ENCODE measurements around the gene STON2. TPM values are rescaled to one million over a fixed set of nuclear protein-coding genes. Genes with fewer than 3 reads are reported as not detected.
A peak's percentile ranks its signal among the peaks of the same experiment; 100 is the strongest.

The STON2 gene
- polyA plus RNA-seq, 2 of the 4 experiments (the other 2 are of a cell fraction): 0.53 to 1.3 TPM

DNA sequence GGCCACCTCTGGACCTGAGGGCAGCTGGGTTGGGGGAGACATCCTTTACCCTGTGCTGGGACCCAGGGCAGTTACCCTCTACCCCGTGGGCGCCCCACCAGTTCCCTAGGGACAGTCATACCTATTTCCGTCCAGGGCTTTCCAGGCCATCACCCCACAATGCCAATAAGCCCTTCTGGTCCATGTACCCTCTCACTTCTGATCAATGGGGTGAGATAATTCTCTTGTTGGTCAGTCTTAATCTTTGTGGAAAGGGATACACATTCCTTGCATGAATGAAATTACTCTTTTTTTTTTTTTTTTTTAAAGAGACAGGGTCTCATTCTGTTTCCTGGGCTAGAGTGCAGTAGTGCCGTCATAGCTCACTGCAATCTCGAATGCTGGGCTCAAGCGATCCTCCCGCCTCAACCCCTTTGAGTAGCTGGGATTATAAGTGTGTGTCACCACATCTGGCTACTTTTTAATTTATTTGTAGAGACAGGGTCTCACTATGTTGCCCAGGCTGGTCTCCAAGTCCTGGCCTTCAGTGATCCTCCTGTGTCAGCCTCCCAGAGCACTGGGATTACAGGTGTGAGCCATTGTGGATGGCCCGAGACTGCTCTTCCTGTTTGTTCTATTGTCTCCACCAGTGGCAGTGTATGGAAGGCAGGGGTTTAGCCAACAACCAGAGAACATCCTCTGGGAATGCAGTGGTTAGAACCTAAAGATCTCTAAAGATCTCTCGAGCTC lies 46.3 kb upstream of the STON2 start:
- FAIRE-seq (no peak), DNase-seq (ENCODE audit: low read depth in 1 of 2, low spot score in 1 of 2) (no peak), ATAC-seq (no peak)
- Histone ChIP-seq H3K4me3 (no peak overlapping the region), H3K27ac (no peak overlapping the region), H3K9me3 (no peaks in the 10 kb centered on the region), H3K4me2 (no peak overlapping the region), H3K4me1 (no peaks in the 10 kb centered on the region)
- POLR2A ChIA-PET: interaction anchor here (0.6 kb wide), 1 partner anchor 227 kb away, joined by 4 read pairs; no protein-coding TSS in a partner anchor
- CTCF ChIA-PET: interaction anchor here (0.6 to 3.6 kb wide), 3 partner anchors 10 to 356 kb away, joined by 3 to 16 read pairs (median 3); no protein-coding TSS in a partner anchor
- TF ChIP-seq, protein P1, sequence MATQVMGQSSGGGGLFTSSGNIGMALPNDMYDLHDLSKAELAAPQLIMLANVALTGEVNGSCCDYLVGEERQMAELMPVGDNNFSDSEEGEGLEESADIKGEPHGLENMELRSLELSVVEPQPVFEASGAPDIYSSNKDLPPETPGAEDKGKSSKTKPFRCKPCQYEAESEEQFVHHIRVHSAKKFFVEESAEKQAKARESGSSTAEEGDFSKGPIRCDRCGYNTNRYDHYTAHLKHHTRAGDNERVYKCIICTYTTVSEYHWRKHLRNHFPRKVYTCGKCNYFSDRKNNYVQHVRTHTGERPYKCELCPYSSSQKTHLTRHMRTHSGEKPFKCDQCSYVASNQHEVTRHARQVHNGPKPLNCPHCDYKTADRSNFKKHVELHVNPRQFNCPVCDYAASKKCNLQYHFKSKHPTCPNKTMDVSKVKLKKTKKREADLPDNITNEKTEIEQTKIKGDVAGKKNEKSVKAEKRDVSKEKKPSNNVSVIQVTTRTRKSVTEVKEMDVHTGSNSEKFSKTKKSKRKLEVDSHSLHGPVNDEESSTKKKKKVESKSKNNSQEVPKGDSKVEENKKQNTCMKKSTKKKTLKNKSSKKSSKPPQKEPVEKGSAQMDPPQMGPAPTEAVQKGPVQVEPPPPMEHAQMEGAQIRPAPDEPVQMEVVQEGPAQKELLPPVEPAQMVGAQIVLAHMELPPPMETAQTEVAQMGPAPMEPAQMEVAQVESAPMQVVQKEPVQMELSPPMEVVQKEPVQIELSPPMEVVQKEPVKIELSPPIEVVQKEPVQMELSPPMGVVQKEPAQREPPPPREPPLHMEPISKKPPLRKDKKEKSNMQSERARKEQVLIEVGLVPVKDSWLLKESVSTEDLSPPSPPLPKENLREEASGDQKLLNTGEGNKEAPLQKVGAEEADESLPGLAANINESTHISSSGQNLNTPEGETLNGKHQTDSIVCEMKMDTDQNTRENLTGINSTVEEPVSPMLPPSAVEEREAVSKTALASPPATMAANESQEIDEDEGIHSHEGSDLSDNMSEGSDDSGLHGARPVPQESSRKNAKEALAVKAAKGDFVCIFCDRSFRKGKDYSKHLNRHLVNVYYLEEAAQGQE (IDR thresholded peaks at IDR 0.05): no peak
- TF ChIP-seq JUNB (IDR thresholded peaks at IDR 0.05) (no peak), MAZ (IDR thresholded peaks at IDR 0.05; ENCODE audit: borderline replicate concordance, low read depth, low read length) (no peak), CHD4 (IDR thresholded peaks at IDR 0.05; ENCODE audit: borderline replicate concordance) (no peak), SREBF2 (IDR thresholded peaks at IDR 0.05) (no peak), SMC3 (IDR thresholded peaks at IDR 0.05) (no peak), RARB (CRISPR knock-in tag; IDR thresholded peaks at IDR 0.05) (no peak), HOXB5 (CRISPR knock-in tag; IDR thresholded peaks at IDR 0.05) (no peak), CHD2 (IDR thresholded peaks at IDR 0.05; ENCODE audit: low read length, partially characterized antibody) (no peak), RFX5 (IDR thresholded peaks at IDR 0.05) (no peak), EHMT2 (IDR thresholded peaks at IDR 0.05; ENCODE audit: low read depth) (no peak), TP53 (CRISPR knock-in tag; IDR thresholded peaks at IDR 0.05) (no peak), NPAS2 (CRISPR knock-in tag; IDR thresholded peaks at IDR 0.05; ENCODE audit: borderline replicate concordance) (no peak), RCOR1 (IDR thresholded peaks at IDR 0.05; ENCODE audit: low read depth, low read length) (no peak), JUN (IDR thresholded peaks at IDR 0.05) (no peak)
- TF ChIP-seq, protein P2, sequence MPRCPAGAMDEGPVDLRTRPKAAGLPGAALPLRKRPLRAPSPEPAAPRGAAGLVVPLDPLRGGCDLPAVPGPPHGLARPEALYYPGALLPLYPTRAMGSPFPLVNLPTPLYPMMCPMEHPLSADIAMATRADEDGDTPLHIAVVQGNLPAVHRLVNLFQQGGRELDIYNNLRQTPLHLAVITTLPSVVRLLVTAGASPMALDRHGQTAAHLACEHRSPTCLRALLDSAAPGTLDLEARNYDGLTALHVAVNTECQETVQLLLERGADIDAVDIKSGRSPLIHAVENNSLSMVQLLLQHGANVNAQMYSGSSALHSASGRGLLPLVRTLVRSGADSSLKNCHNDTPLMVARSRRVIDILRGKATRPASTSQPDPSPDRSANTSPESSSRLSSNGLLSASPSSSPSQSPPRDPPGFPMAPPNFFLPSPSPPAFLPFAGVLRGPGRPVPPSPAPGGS (IDR thresholded peaks at IDR 0.05): no peak
- TF ChIP-seq, protein P3, sequence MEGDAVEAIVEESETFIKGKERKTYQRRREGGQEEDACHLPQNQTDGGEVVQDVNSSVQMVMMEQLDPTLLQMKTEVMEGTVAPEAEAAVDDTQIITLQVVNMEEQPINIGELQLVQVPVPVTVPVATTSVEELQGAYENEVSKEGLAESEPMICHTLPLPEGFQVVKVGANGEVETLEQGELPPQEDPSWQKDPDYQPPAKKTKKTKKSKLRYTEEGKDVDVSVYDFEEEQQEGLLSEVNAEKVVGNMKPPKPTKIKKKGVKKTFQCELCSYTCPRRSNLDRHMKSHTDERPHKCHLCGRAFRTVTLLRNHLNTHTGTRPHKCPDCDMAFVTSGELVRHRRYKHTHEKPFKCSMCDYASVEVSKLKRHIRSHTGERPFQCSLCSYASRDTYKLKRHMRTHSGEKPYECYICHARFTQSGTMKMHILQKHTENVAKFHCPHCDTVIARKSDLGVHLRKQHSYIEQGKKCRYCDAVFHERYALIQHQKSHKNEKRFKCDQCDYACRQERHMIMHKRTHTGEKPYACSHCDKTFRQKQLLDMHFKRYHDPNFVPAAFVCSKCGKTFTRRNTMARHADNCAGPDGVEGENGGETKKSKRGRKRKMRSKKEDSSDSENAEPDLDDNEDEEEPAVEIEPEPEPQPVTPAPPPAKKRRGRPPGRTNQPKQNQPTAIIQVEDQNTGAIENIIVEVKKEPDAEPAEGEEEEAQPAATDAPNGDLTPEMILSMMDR (IDR thresholded peaks at IDR 0.05): no peak
- WGBS (ENCODE audit: missing lambda C conversion rate): 55% methylated on average over 9 of the region's 9 CpGs

DNA sequence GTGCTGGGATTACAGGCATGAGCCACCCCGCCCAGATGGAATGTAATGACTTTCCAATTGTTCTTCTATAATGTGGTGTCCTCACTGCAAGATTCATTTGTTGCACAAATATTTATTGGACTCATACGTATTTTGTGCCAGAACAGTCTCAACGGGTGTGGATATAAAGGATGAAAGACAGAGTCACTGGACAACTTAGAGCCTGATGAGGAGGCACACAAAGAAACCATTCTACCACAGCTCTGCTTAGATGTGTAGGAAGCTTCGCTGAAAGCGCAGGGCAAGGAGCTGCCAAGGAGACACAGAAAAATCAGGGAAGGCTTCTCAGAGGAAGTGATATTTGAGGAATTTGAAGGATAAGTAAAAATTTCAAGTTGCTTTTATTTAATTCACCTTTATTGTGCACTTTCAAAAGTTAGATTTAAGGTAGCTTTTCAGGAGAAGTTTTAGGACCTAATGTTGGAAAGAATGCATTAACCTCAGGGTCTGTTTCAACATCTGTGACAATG lies 41.6 kb upstream of the STON2 start:
- 22% methylated on average over 5 of the region's 5 CpGs for WGBS (ENCODE audit: missing lambda C conversion rate)
- TF ChIP-seq, protein P1 (IDR thresholded peaks at IDR 0.05): no peak
- peak; percentile 57 for TF ChIP-seq ZFP36 (IDR thresholded peaks at IDR 0.05; ENCODE audit: borderline replicate concordance, partially characterized antibody)
- no peak for ATAC-seq
- Histone ChIP-seq H3K27ac (no peak overlapping the region), H3K4me2 (no peak overlapping the region), H3K4me3 (no peak overlapping the region), H3K9me3 (no peaks in the 10 kb centered on the region; the same call in 2 of the 3 replicates), H3K4me1 (peaks cover 4% of the 10 kb centered on the region; the same call in 2 of the 3 replicates)
- no peak for FAIRE-seq
- POLR2A ChIA-PET: no interaction called here
- CTCF ChIA-PET: interaction anchor here (0.9 to 1.6 kb wide), 4 partner anchors 11 to 173 kb away, joined by 4 to 5 read pairs (median 5); no protein-coding TSS in a partner anchor
- DNase-seq (ENCODE audit: low read depth in 1 of 2, low spot score in 1 of 2): no peak

Measured in A549 (cell line).